HepG2 (cell line): ENCODE data around the gene MAPK4. TPM values are rescaled to one million over a fixed set of nuclear protein-coding genes. Genes with fewer than 3 reads are reported as not detected.
A peak's percentile ranks its signal among the peaks of the same experiment; 100 is the strongest.

ENCODE experiments used
- ATAC-seq: fragments of 200-7000 bp; cut with Tn5 transposase; 3 replicates; pipeline ENCODE4 v1.9.1; 2020; ENCODE audit warnings: mild to moderate bottlenecking, moderate library complexity
- BruUV-seq: library from RNA; stranded (reverse); fragments of 400-500 nt; replicated peaks from 2 replicates; lab custom pipeline; 2021; lab: Mats Ljungman, UMichigan
- CTCF ChIA-PET: fragments of 300-600 bp; formaldehyde crosslinking; extraction: SDS; loops from one replicate; lab custom pipeline; 2021; ENCODE audit warnings: low total read pairs, inconsistent platforms, low intra/inter-chr PET ratio; lab: Yijun Ruan, JAX
- POLR2A ChIA-PET: fragments of 350-600 bp; sonication (Branson Sonifier 250); formaldehyde crosslinking; loops from one replicate; lab custom pipeline; 2020; ENCODE audit warnings: antibody characterized with exemption, inconsistent platforms; lab: Yijun Ruan, JAX
- DNase-seq: peaks from one replicate; pipeline ENCODE4 v3.0.0-alpha.2; 2015; ENCODE audit warnings: low spot score
- FAIRE-seq: peaks from 3 replicates; lab custom pipeline; 2011; peaks lifted over from hg19 to GRCh38; lab: Jason Lieb, UNC
- H2AFZ ChIP-seq: one replicate; pipeline ENCODE4 v1.6.1; 2011; ENCODE audit warnings: low read length, inconsistent platforms
- H3K27ac ChIP-seq: fragments of 300-600 bp; 3 replicates; pipeline ENCODE4 v1.8.0; 2011; ENCODE audit warnings: mixed run types, mild to moderate bottlenecking, mixed read lengths, low read length, inconsistent platforms; ENCODE audit not compliant: insufficient read depth; ENCODE audit errors: extremely low read length
- H3K27me3 ChIP-seq, 2 experiments: fragments of 200-600 bp in 1 of 2; 2 replicates in 1 of 2; 3 replicates in 1 of 2; pipeline versions ENCODE4 v1.6.0 to v1.8.0; 2011; ENCODE audit warnings: low read length in 2 of 2, mild to moderate bottlenecking in 2 of 2, moderate library complexity in 2 of 2, inconsistent platforms in 1 of 2; ENCODE audit not compliant: insufficient read depth in 2 of 2, control insufficient read depth in 1 of 2
- H3K36me3 ChIP-seq, 2 experiments: fragments of 200-600 bp in 1 of 2; replicated peaks in 1 of 2; 2 replicates in 1 of 2; 3 replicates in 1 of 2; pipeline versions ENCODE4 v1.5.1 to v1.8.0; 2011; ENCODE audit warnings: low read length in 2 of 2, inconsistent platforms in 1 of 2; ENCODE audit not compliant: insufficient read depth in 2 of 2, control insufficient read depth in 1 of 2
- H3K4me1 ChIP-seq: 2 replicates; pipeline ENCODE4 v1.5.1; 2012; ENCODE audit warnings: low read length, inconsistent platforms; ENCODE audit not compliant: insufficient read depth
- H3K4me2 ChIP-seq: 2 replicates; pipeline ENCODE4 v1.6.0; 2011; ENCODE audit warnings: low read depth, low read length, inconsistent platforms
- H3K4me3 ChIP-seq, 3 experiments: fragments of 200-600 bp in 1 of 3; sonication (generic), shearing (Covaris generic) in 1 of 3; replicated peaks in 1 of 3; 2 replicates each; pipeline ENCODE4 v1.5.1; 2011 to 2016; ENCODE audit warnings: low read length in 3 of 3, inconsistent platforms in 2 of 3, low read depth in 2 of 3, mild to moderate bottlenecking in 2 of 3, control low read depth in 1 of 3, mixed read lengths in 1 of 3; ENCODE audit not compliant: insufficient read depth in 1 of 3
- H3K79me2 ChIP-seq: one replicate; pipeline ENCODE4 v1.6.1; 2011; ENCODE audit warnings: low read length, inconsistent platforms; ENCODE audit not compliant: insufficient read depth
- H3K9ac ChIP-seq: 2 replicates; pipeline ENCODE4 v1.6.0; 2011; ENCODE audit warnings: mild to moderate bottlenecking, low read depth, low read length, inconsistent platforms; ENCODE audit not compliant: insufficient read depth
- H3K9me3 ChIP-seq: 2 replicates; pipeline ENCODE4 v1.5.1; 2012; ENCODE audit warnings: mild to moderate bottlenecking, low read length
- H4K20me1 ChIP-seq: 2 replicates; pipeline ENCODE4 v1.6.0; 2011; ENCODE audit warnings: inconsistent platforms, mild to moderate bottlenecking, low read length, moderate library complexity; ENCODE audit not compliant: insufficient read depth
- RFXAP ChIP-seq: sonication (generic); formaldehyde crosslinking; IDR thresholded peaks from 2 replicates; pipeline ENCODE4 v1.4.0; 2020; ENCODE audit warnings: missing genetic modification reagents, borderline replicate concordance
- SMC3 ChIP-seq: IDR thresholded peaks from 2 replicates; pipeline ENCODE4 v1.6.1; 2011; ENCODE audit warnings: low read length, improper control_type of control experiment
- STAG1 ChIP-seq: sonication (generic); formaldehyde crosslinking; IDR thresholded peaks from 2 replicates; pipeline ENCODE4 v1.4.0; 2020; ENCODE audit warnings: missing genetic modification reagents
- ZFYVE20 ChIP-seq: sonication (generic); formaldehyde crosslinking; IDR thresholded peaks from 2 replicates; pipeline ENCODE4 v1.8.0; 2023; ENCODE audit warnings: low read depth, mild to moderate bottlenecking, moderate library complexity, missing genetic modification reagents, borderline replicate concordance
- ZNF747 ChIP-seq: sonication (generic); formaldehyde crosslinking; IDR thresholded peaks from 2 replicates; pipeline ENCODE4 v1.8.1; 2023; ENCODE audit warnings: missing genetic modification reagents, mild to moderate bottlenecking, borderline replicate concordance
- WGBS: methylation state at CpG from one replicate; pipeline ENCODE4 v1.1.6; 2017; ENCODE audit warnings: low lambda C conversion rate; 5-methylcytosine and 5-hydroxymethylcytosine counted together
- in situ Hi-C: cut with HindIII; loops from 2 replicates; pipeline ENCODE4 v1.10.0; 2017; ENCODE audit warnings: low pct_unique_long_range_greater_than_20kb; ENCODE audit not compliant: extremely low pct_ligation_motif_present
- intact Hi-C: fragments of 100-400 bp; cut with micrococcal nuclease; formaldehyde crosslinking; loops from one replicate; pipeline ENCODE4 v1.10.0; 2022; ENCODE audit not compliant: unreplicated experiment
- polyA plus RNA-seq, 8 experiments: library from polyadenylated mRNA; depleted of rRNA in 3 of 8; stranded (reverse) in 7 of 8; unstranded in 1 of 8; fragments of >200 nt; fragmentation: Illumina TruSeq in 4 of 8; extraction: Trizol in 4 of 8; gene quantifications; 2 replicates each; pipeline versions ENCODE4 v1.2.1 to v1.2.3, GENCODE V29; 2011 to 2016; ENCODE audit warnings: low read depth in 4 of 8, missing spikeins in 1 of 8, mixed read lengths in 1 of 8; ENCODE audit not compliant: insufficient read depth in 1 of 8
- total RNA-seq, 5 experiments: library from RNA; depleted of rRNA; stranded (reverse); fragments of >200 nt; fragmentation: Illumina TruSeq; extraction: Trizol; gene quantifications; 2 replicates each; pipeline ENCODE4 v1.2.3, GENCODE V29; 2016; ENCODE audit warnings: low read depth in 1 of 5
- TF ChIP-seq, protein P1 (sequence below): sonication (generic); formaldehyde crosslinking; IDR thresholded peaks from 2 replicates; pipeline ENCODE4 v1.5.0; 2020; ENCODE audit warnings: mild to moderate bottlenecking, missing genetic modification reagents, moderate library complexity

MAPK4 gene
- total and polyA plus RNA-seq, 2 of the 13 experiments (the other 11 are each of a cell fraction or from before 2014, with no cell fraction given), result not detected

DNA sequence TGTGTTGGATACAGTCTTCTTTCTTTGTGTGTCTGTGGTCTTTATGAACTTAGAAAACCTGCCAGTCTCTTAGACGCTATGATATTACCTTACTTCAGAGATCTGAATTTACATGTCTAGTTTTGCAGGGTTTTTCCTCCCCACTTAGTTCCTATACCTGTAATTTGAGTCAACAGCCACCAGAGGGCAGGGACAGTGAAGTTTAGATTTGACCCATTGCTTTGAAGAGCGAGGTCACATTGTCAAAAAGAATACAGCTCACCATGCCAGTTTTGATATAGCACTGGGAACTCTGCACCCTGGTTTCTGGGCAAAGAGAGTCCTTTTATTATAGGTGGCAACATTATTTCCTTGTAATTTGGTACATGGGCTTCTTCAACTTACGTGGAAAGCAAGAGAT, 102.3 kb downstream of the MAPK4 start:
- DNase-seq (peak; percentile 21), FAIRE-seq (no peak), ATAC-seq (no peak)
- H3K9me3 ChIP-seq, result peaks cover 7% of the 10 kb centered on the region
- H3K27ac ChIP-seq, result no peak overlapping the region
- intact Hi-C loops (loop anchor here (1.0 kb wide), 1 partner anchor 122 kb away; no protein-coding TSS in a partner anchor), in situ Hi-C loops (no loop called here)
- H3K79me2 ChIP-seq, result no peaks in the 10 kb centered on the region
- no peak overlapping the region for H3K4me2 ChIP-seq
- POLR2A ChIA-PET, result no interaction called here
- CTCF ChIA-PET, result interaction anchor here (1.5 kb wide), 1 partner anchor 123 kb away, joined by 5 read pairs; no protein-coding TSS in a partner anchor
- no peak overlapping the region for H3K9ac ChIP-seq
- no peaks in the 10 kb centered on the region for H3K4me1 ChIP-seq
- H2AFZ ChIP-seq, result no peak overlapping the region
- TF ChIP-seq, protein P1, sequence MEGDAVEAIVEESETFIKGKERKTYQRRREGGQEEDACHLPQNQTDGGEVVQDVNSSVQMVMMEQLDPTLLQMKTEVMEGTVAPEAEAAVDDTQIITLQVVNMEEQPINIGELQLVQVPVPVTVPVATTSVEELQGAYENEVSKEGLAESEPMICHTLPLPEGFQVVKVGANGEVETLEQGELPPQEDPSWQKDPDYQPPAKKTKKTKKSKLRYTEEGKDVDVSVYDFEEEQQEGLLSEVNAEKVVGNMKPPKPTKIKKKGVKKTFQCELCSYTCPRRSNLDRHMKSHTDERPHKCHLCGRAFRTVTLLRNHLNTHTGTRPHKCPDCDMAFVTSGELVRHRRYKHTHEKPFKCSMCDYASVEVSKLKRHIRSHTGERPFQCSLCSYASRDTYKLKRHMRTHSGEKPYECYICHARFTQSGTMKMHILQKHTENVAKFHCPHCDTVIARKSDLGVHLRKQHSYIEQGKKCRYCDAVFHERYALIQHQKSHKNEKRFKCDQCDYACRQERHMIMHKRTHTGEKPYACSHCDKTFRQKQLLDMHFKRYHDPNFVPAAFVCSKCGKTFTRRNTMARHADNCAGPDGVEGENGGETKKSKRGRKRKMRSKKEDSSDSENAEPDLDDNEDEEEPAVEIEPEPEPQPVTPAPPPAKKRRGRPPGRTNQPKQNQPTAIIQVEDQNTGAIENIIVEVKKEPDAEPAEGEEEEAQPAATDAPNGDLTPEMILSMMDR (CRISPR knock-in tag), result peak; percentile 63
- TF ChIP-seq STAG1 (CRISPR knock-in tag) (peak; percentile 54), SMC3 (peak; percentile 34; the same call in 1 of the 2 replicates), RFXAP (CRISPR knock-in tag) (no peak), ZNF747 (CRISPR knock-in tag) (no peak), ZFYVE20 (no peak)
- no peaks in the 10 kb centered on the region for H4K20me1 ChIP-seq
- WGBS, result 14% methylated on average over 3 of the region's 3 CpGs
- peaks cover 0 to 5% of the 10 kb centered on the region in 2 experiments; a peak in 1 of 5 replicates for H3K27me3 ChIP-seq
- no peaks in the 10 kb centered on the region for H3K36me3 ChIP-seq
- BruUV-seq, result no TSS peak
- H3K4me3 ChIP-seq, result no peak overlapping the region
